Tibial nerve (tissue), 3 donors: ENCODE data around the gene HIVEP2.

Source experiments
- POLR2A ChIP-seq, 2 donors: fragments of 450-650 bp; IDR thresholded peaks; one replicate each; pipeline ENCODE4 v1.6.1; 2017; ENCODE audit warnings: antibody characterized with exemption in 2 of 2, mild to moderate bottlenecking in 2 of 2, moderate library complexity in 2 of 2
- TF ChIP-seq, protein P1 (sequence below), 5 experiments: fragments of 200-600 bp in 3 of 5; fragments of 450-650 bp in 2 of 5; sonication (generic) in 3 of 5; IDR thresholded peaks; one replicate each; pipeline ENCODE4 v1.5.1; 2016 to 2019; ENCODE audit warnings: antibody characterized with exemption in 5 of 5, mild to moderate bottlenecking in 3 of 5, moderate library complexity in 2 of 5

GRCh38 chr6:142946924-142947713, 2.1 kb upstream of the HIVEP2 start:
- peak; percentile 61 to 82 for TF ChIP-seq POLR2A (IDR thresholded peaks at IDR 0.05)
- TF ChIP-seq, protein P1, sequence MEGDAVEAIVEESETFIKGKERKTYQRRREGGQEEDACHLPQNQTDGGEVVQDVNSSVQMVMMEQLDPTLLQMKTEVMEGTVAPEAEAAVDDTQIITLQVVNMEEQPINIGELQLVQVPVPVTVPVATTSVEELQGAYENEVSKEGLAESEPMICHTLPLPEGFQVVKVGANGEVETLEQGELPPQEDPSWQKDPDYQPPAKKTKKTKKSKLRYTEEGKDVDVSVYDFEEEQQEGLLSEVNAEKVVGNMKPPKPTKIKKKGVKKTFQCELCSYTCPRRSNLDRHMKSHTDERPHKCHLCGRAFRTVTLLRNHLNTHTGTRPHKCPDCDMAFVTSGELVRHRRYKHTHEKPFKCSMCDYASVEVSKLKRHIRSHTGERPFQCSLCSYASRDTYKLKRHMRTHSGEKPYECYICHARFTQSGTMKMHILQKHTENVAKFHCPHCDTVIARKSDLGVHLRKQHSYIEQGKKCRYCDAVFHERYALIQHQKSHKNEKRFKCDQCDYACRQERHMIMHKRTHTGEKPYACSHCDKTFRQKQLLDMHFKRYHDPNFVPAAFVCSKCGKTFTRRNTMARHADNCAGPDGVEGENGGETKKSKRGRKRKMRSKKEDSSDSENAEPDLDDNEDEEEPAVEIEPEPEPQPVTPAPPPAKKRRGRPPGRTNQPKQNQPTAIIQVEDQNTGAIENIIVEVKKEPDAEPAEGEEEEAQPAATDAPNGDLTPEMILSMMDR (IDR thresholded peaks at IDR 0.05), result peak in 1 of 5 experiments; percentile 24
